H9 (cell line): ENCODE measurements around the gene NPTN. TPM values are rescaled to one million over a fixed set of nuclear protein-coding genes. Genes with fewer than 3 reads are reported as not detected.

Experiments
- DNase-seq: peaks from one replicate; pipeline ENCODE4 v3.0.0-alpha.2; 2017
- H2AFZ ChIP-seq: one replicate; pipeline ENCODE4 v1.6.1; 2013; ENCODE audit warnings: mild to moderate bottlenecking, low read length, control low read depth, moderate library complexity
- H2AK5ac ChIP-seq: 2 replicates; pipeline ENCODE4 v1.6.1; 2013; ENCODE audit warnings: low read length, control low read depth, mixed read lengths; ENCODE audit not compliant: insufficient read length
- H2BK120ac ChIP-seq: one replicate; pipeline ENCODE4 v1.6.1; 2013; ENCODE audit warnings: low read depth, mild to moderate bottlenecking, low read length, control low read depth, inconsistent platforms; ENCODE audit not compliant: poor library complexity, severe bottlenecking
- H2BK12ac ChIP-seq: 2 replicates; pipeline ENCODE4 v1.6.1; 2013; ENCODE audit warnings: low read length, control low read depth, mixed read lengths, low read depth; ENCODE audit not compliant: insufficient read length
- H2BK15ac ChIP-seq: 2 replicates; pipeline ENCODE4 v1.6.1; 2013; ENCODE audit warnings: low read depth, low read length, control low read depth
- H2BK20ac ChIP-seq: one replicate; pipeline ENCODE4 v1.6.1; 2013; ENCODE audit warnings: low read depth, mild to moderate bottlenecking, low read length, control low read depth, inconsistent platforms; ENCODE audit not compliant: poor library complexity, severe bottlenecking
- H2BK5ac ChIP-seq: 2 replicates; pipeline ENCODE4 v1.6.1; 2013; ENCODE audit warnings: low read length, control low read depth, mixed read lengths; ENCODE audit not compliant: insufficient read length
- H3K14ac ChIP-seq: 2 replicates; pipeline ENCODE4 v1.6.1; 2013; ENCODE audit warnings: low read length, control low read depth; ENCODE audit not compliant: insufficient read depth
- H3K18ac ChIP-seq: 2 replicates; pipeline ENCODE4 v1.6.1; 2013; ENCODE audit warnings: low read depth, mild to moderate bottlenecking, mixed read lengths, low read length, control low read depth; ENCODE audit not compliant: insufficient read length
- H3K23ac ChIP-seq: 2 replicates; pipeline ENCODE4 v1.6.1; 2013; ENCODE audit warnings: low read length, control low read depth, mixed read lengths, low read depth; ENCODE audit not compliant: insufficient read length
- H3K23me2 ChIP-seq: 2 replicates; pipeline ENCODE4 v1.6.1; 2013; ENCODE audit warnings: low read depth, mild to moderate bottlenecking, mixed read lengths, low read length, control low read depth; ENCODE audit not compliant: insufficient read length, poor library complexity, severe bottlenecking
- H3K27ac ChIP-seq: 2 replicates; pipeline ENCODE4 v1.5.1; 2013; ENCODE audit warnings: low read length, control low read depth, mixed read lengths, low read depth; ENCODE audit not compliant: insufficient read length
- H3K27me3 ChIP-seq: 2 replicates; pipeline ENCODE4 v1.6.1; 2013; ENCODE audit warnings: low read length, control low read depth, inconsistent platforms; ENCODE audit not compliant: insufficient read depth
- H3K4ac ChIP-seq: 2 replicates; pipeline ENCODE4 v1.6.1; 2013; ENCODE audit warnings: low read depth, mild to moderate bottlenecking, control low read depth, inconsistent platforms, low read length, moderate library complexity
- H3K4me1 ChIP-seq: 2 replicates; pipeline ENCODE4 v1.6.1; 2013; ENCODE audit warnings: low read length, control low read depth, inconsistent platforms; ENCODE audit not compliant: insufficient read depth
- H3K4me2 ChIP-seq: 2 replicates; pipeline ENCODE4 v1.6.1; 2013; ENCODE audit warnings: low read length, control low read depth, mixed read lengths; ENCODE audit not compliant: insufficient read length, insufficient read depth
- H3K56ac ChIP-seq: 2 replicates; pipeline ENCODE4 v1.6.1; 2013; ENCODE audit warnings: low read depth, mild to moderate bottlenecking, mixed read lengths, low read length, control low read depth; ENCODE audit not compliant: insufficient read length
- H3K79me1 ChIP-seq: 2 replicates; pipeline ENCODE4 v1.6.1; 2013; ENCODE audit warnings: low read depth, mild to moderate bottlenecking, moderate library complexity, low read length, control low read depth, inconsistent platforms; ENCODE audit not compliant: insufficient read depth, poor library complexity, severe bottlenecking
- H3K79me2 ChIP-seq: 2 replicates; pipeline ENCODE4 v1.6.1; 2013; ENCODE audit warnings: low read length, control low read depth, inconsistent platforms; ENCODE audit not compliant: insufficient read depth
- H3K9ac ChIP-seq: 2 replicates; pipeline ENCODE4 v1.6.1; 2013; ENCODE audit warnings: low read length, control low read depth, mixed read lengths; ENCODE audit not compliant: insufficient read length; ENCODE audit errors: extremely low read depth
- H3K9me3 ChIP-seq: one replicate; pipeline ENCODE4 v1.6.1; 2013; ENCODE audit warnings: low read depth, low read length, inconsistent platforms; ENCODE audit not compliant: control insufficient read depth
- H3T11ph ChIP-seq: one replicate; pipeline ENCODE4 v1.6.1; 2013; ENCODE audit warnings: mild to moderate bottlenecking, low read length, control low read depth, inconsistent platforms
- H4K20me1 ChIP-seq: one replicate; pipeline ENCODE4 v1.6.1; 2013; ENCODE audit not compliant: control insufficient read depth, insufficient read length, insufficient read depth
- H4K5ac ChIP-seq: 2 replicates; pipeline ENCODE4 v1.6.1; 2013; ENCODE audit warnings: low read depth, mild to moderate bottlenecking, mixed read lengths, low read length, control low read depth; ENCODE audit not compliant: insufficient read length
- H4K8ac ChIP-seq: replicated peaks from 2 replicates; pipeline ENCODE4 v1.6.1; 2013; ENCODE audit warnings: low read length, control low read depth, mixed read lengths, low read depth; ENCODE audit not compliant: insufficient read length
- H4K91ac ChIP-seq: 2 replicates; pipeline ENCODE4 v1.6.1; 2013; ENCODE audit warnings: low read depth, mild to moderate bottlenecking, moderate library complexity, mixed read lengths, low read length, control low read depth; ENCODE audit not compliant: insufficient read length
- H3K27ac Mint-ChIP-seq, 3 experiments: 2 replicates in 2 of 3; 3 replicates in 1 of 3; pipeline ENCODE4 v1.8.0; 2020 to 2021; ENCODE audit warnings: mixed read lengths in 3 of 3, mild to moderate bottlenecking in 1 of 3, moderate library complexity in 1 of 3
- H3K27me3 Mint-ChIP-seq: 2 replicates; pipeline ENCODE4 v1.8.0; 2021; ENCODE audit warnings: low read depth, mild to moderate bottlenecking, moderate library complexity, mixed read lengths
- H3K36me3 Mint-ChIP-seq, 3 experiments: 2 replicates in 2 of 3; 3 replicates in 1 of 3; pipeline ENCODE4 v1.8.0; 2020 to 2021; ENCODE audit warnings: low read depth in 3 of 3, mixed read lengths in 3 of 3; ENCODE audit not compliant: insufficient read depth in 1 of 3
- H3K4me1 Mint-ChIP-seq, 2 experiments: 2 replicates each; pipeline ENCODE4 v1.8.0; 2020; ENCODE audit warnings: mixed read lengths in 2 of 2
- H3K4me3 Mint-ChIP-seq, 2 experiments: 2 replicates in 1 of 2; 3 replicates in 1 of 2; pipeline ENCODE4 v1.8.0; 2020 to 2021; ENCODE audit warnings: mild to moderate bottlenecking in 2 of 2, mixed read lengths in 2 of 2, moderate library complexity in 1 of 2
- H3K9me3 Mint-ChIP-seq, 2 experiments: 2 replicates in 1 of 2; 3 replicates in 1 of 2; pipeline ENCODE4 v1.8.0; 2020; ENCODE audit warnings: mild to moderate bottlenecking in 2 of 2, mixed read lengths in 2 of 2, moderate library complexity in 1 of 2
- CTCF ChIP-seq: fragments of 200-600 bp; sonication (generic); conservative IDR thresholded peaks from 3 replicates; pipeline ENCODE4 v1.8.0; 2021; ENCODE audit warnings: antibody characterized with exemption, mild to moderate bottlenecking
- total RNA-seq: library from RNA; stranded (reverse); gene quantifications from 2 replicates; pipeline ENCODE4 v1.2.1, GENCODE V29; 2021

Gene NPTN
- total RNA-seq, 1 experiment from 2014 or later, result 89.1 TPM

- no peak overlapping the region for H2BK12ac ChIP-seq
- Mint-ChIP-seq H3K27ac (peak overlapping the region in 1 of 3 experiments; percentile 38; a peak in 2 of 7 replicates), H3K4me3 (no peak overlapping the region; a peak in 1 of 5 replicates), H3K27me3 (no peaks in the 10 kb centered on the region), H3K36me3 (no peaks in the 10 kb centered on the region), H3K9me3 (no peaks in the 10 kb centered on the region), H3K4me1 (peaks cover 66 to 73% of the 10 kb centered on the region in 2 experiments)
- no peak overlapping the region for H3K4me2 ChIP-seq
- no peak overlapping the region for H2AK5ac ChIP-seq
- peaks cover 7% of the 10 kb centered on the region for H3K4me1 ChIP-seq
- TF ChIP-seq CTCF, result no peak
- DNase-seq, result no peak
- no peak overlapping the region for H2BK15ac ChIP-seq
- no peak overlapping the region for H3K27ac ChIP-seq
- no peak overlapping the region for H3K18ac ChIP-seq
- H3K14ac ChIP-seq, result no peak overlapping the region
- H2BK5ac ChIP-seq, result no peak overlapping the region
- H3K27me3 ChIP-seq, result no peaks in the 10 kb centered on the region
- H4K5ac ChIP-seq, result no peak overlapping the region
- no peaks in the 10 kb centered on the region for H4K20me1 ChIP-seq
- H2AFZ ChIP-seq, result no peak overlapping the region
- peaks cover 14% of the 10 kb centered on the region for H3K79me1 ChIP-seq
- no peak overlapping the region for H3T11ph ChIP-seq
- no peak overlapping the region for H2BK20ac ChIP-seq
- H3K9me3 ChIP-seq, result no peaks in the 10 kb centered on the region
- no peak overlapping the region for H3K23ac ChIP-seq
- H3K23me2 ChIP-seq, result peaks cover 2% of the 10 kb centered on the region
- peaks cover 10% of the 10 kb centered on the region; the same call in 1 of the 2 replicates for H3K79me2 ChIP-seq
- no peak overlapping the region for H3K9ac ChIP-seq
- no peak overlapping the region for H4K91ac ChIP-seq
- H2BK120ac ChIP-seq, result no peak overlapping the region
- no peak overlapping the region for H3K56ac ChIP-seq
- H3K4ac ChIP-seq, result no peak overlapping the region
- H4K8ac ChIP-seq, result no peak overlapping the region
Measured at GRCh38 chr15:73621286-73621826, 11.8 kb downstream of the NPTN start.
